ENCODE measurements around the gene ZC3H12D. TPM values are rescaled to one million over a fixed set of nuclear protein-coding genes. Genes with fewer than 3 reads are reported as not detected.

ZC3H12D gene
- total and polyA plus RNA-seq, 2 experiments from 2014 or later, result 0.07 TPM; not detected in 1

GRCh38 chr6:149487316-149487715 is 2.5 kb upstream of the ZC3H12D start (continued):
- TF ChIP-seq, protein P1, sequence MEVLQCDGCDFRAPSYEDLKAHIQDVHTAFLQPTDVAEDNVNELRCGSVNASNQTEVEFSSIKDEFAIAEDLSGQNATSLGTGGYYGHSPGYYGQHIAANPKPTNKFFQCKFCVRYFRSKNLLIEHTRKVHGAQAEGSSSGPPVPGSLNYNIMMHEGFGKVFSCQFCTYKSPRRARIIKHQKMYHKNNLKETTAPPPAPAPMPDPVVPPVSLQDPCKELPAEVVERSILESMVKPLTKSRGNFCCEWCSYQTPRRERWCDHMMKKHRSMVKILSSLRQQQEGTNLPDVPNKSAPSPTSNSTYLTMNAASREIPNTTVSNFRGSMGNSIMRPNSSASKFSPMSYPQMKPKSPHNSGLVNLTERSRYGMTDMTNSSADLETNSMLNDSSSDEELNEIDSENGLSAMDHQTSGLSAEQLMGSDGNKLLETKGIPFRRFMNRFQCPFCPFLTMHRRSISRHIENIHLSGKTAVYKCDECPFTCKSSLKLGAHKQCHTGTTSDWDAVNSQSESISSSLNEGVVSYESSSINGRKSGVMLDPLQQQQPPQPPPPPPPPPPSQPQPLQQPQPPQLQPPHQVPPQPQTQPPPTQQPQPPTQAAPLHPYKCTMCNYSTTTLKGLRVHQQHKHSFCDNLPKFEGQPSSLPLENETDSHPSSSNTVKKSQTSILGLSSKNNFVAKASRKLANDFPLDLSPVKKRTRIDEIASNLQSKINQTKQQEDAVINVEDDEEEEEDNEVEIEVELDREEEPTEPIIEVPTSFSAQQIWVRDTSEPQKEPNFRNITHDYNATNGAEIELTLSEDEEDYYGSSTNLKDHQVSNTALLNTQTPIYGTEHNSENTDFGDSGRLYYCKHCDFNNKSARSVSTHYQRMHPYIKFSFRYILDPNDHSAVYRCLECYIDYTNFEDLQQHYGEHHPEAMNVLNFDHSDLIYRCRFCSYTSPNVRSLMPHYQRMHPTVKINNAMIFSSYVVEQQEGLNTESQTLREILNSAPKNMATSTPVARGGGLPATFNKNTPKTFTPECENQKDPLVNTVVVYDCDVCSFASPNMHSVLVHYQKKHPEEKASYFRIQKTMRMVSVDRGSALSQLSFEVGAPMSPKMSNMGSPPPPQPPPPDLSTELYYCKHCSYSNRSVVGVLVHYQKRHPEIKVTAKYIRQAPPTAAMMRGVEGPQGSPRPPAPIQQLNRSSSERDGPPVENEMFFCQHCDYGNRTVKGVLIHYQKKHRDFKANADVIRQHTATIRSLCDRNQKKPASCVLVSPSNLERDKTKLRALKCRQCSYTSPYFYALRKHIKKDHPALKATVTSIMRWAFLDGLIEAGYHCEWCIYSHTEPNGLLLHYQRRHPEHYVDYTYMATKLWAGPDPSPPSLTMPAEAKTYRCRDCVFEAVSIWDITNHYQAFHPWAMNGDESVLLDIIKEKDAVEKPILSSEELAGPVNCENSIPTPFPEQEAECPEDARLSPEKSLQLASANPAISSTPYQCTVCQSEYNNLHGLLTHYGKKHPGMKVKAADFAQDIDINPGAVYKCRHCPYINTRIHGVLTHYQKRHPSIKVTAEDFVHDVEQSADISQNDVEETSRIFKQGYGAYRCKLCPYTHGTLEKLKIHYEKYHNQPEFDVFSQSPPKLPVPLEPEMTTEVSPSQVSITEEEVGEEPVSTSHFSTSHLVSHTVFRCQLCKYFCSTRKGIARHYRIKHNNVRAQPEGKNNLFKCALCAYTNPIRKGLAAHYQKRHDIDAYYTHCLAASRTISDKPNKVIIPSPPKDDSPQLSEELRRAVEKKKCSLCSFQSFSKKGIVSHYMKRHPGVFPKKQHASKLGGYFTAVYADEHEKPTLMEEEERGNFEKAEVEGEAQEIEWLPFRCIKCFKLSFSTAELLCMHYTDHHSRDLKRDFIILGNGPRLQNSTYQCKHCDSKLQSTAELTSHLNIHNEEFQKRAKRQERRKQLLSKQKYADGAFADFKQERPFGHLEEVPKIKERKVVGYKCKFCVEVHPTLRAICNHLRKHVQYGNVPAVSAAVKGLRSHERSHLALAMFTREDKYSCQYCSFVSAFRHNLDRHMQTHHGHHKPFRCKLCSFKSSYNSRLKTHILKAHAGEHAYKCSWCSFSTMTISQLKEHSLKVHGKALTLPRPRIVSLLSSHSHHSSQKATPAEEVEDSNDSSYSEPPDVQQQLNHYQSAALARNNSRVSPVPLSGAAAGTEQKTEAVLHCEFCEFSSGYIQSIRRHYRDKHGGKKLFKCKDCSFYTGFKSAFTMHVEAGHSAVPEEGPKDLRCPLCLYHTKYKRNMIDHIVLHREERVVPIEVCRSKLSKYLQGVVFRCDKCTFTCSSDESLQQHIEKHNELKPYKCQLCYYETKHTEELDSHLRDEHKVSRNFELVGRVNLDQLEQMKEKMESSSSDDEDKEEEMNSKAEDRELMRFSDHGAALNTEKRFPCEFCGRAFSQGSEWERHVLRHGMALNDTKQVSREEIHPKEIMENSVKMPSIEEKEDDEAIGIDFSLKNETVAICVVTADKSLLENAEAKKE (CRISPR knock-in tag; IDR thresholded peaks at IDR 0.05), result no peak
- TF ChIP-seq EZH2 (IDR thresholded peaks at IDR 0.05; ENCODE audit: low read depth, unreplicated experiment), result no peak

GRCh38 chr6:149483849-149484655 is 762 bp downstream of the ZC3H12D start:
- Mint-ChIP-seq H3K4me1 (peaks cover 11% of the 10 kb centered on the region), H3K27me3 (ENCODE audit: insufficient read depth, low read depth, poor library complexity) (peaks cover 6% of the 10 kb centered on the region), H3K27ac (no peak overlapping the region), H3K9me3 (no peaks in the 10 kb centered on the region), H3K4me3 (no peak overlapping the region), H3K36me3 (ENCODE audit: low read depth) (no peaks in the 10 kb centered on the region)
- H4K20me1 ChIP-seq (replicated peaks; ENCODE audit: insufficient read depth), result no peaks in the 10 kb centered on the region
- no peaks in the 10 kb centered on the region for H3K4me1 ChIP-seq (ENCODE audit: insufficient read depth)
- no peak overlapping the region for H3K4me3 ChIP-seq
- H3K27me3 ChIP-seq (ENCODE audit: insufficient read depth), result no peaks in the 10 kb centered on the region
- H3F3A ChIP-seq (replicated peaks; ENCODE audit: low read depth), result no peaks in the 10 kb centered on the region
- H3K4me2 ChIP-seq, result no peak overlapping the region
- DNase-seq (ENCODE audit: low spot score), result no peak
- H3K27ac ChIP-seq (ENCODE audit: low read depth), result no peak overlapping the region
- H3K79me2 ChIP-seq (replicated peaks; ENCODE audit: insufficient read depth), result no peaks in the 10 kb centered on the region
- no peak overlapping the region for H2AFZ ChIP-seq
- H3K36me3 ChIP-seq (ENCODE audit: insufficient read depth), result no peaks in the 10 kb centered on the region
- no peaks in the 10 kb centered on the region for H3K9me2 ChIP-seq (ENCODE audit: insufficient read depth)
- ATAC-seq, result no peak
- TF ChIP-seq JUNB (IDR thresholded peaks at IDR 0.05; ENCODE audit: unreplicated experiment), result no peak
- no peak for TF ChIP-seq EZH2 (IDR thresholded peaks at IDR 0.05; ENCODE audit: low read depth, unreplicated experiment)
- TF ChIP-seq CTCF (conservative IDR thresholded peaks at IDR 0.05; ENCODE audit: low read depth in 2 of 2), result no peak
- no peak for TF ChIP-seq POLR2AphosphoS5 (IDR thresholded peaks at IDR 0.05; ENCODE audit: low read depth)
- TF ChIP-seq STAT1 (IDR thresholded peaks at IDR 0.05; ENCODE audit: unreplicated experiment), result no peak
- TF ChIP-seq ETS1 (IDR thresholded peaks at IDR 0.05), result no peak
- TF ChIP-seq CREB1 (CRISPR knock-in tag; IDR thresholded peaks at IDR 0.05; ENCODE audit: low read depth), result no peak
